Left lobe of liver (tissue), 2 donors: ENCODE results near the gene CYP27C1. TPM values are rescaled to one million over a fixed set of nuclear protein-coding genes. Genes with fewer than 3 reads are reported as not detected.
"Not testable (repeated sequence)": the region's sequence is repeated elsewhere in the genome, so short reads cannot be mapped to it uniquely, and the experiment has no call there.

Experiments
- ATAC-seq: fragments of 200-7000 bp; cut with Tn5 transposase; one replicate; pipeline ENCODE4 v1.9.1; 2020; ENCODE audit warnings: mild to moderate bottlenecking, moderate library complexity
- DNase-seq: peaks from one replicate; pipeline ENCODE4 v3.0.0-alpha.2; 2020; ENCODE audit warnings: low spot score
- total RNA-seq: library from RNA; stranded (reverse); gene quantifications from one replicate; pipeline ENCODE4 v1.2.1, GENCODE V29; 2021
- donor health status: DM: no; HTN: no; CAD: no; lungs with moderate emphysema.
- donor health status: DM: no; HTN: yes; CAD: no.

The CYP27C1 gene, protein sequence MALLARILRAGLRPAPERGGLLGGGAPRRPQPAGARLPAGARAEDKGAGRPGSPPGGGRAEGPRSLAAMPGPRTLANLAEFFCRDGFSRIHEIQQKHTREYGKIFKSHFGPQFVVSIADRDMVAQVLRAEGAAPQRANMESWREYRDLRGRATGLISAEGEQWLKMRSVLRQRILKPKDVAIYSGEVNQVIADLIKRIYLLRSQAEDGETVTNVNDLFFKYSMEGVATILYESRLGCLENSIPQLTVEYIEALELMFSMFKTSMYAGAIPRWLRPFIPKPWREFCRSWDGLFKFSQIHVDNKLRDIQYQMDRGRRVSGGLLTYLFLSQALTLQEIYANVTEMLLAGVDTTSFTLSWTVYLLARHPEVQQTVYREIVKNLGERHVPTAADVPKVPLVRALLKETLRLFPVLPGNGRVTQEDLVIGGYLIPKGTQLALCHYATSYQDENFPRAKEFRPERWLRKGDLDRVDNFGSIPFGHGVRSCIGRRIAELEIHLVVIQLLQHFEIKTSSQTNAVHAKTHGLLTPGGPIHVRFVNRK
- total RNA-seq, result 0.05 TPM

DNA sequence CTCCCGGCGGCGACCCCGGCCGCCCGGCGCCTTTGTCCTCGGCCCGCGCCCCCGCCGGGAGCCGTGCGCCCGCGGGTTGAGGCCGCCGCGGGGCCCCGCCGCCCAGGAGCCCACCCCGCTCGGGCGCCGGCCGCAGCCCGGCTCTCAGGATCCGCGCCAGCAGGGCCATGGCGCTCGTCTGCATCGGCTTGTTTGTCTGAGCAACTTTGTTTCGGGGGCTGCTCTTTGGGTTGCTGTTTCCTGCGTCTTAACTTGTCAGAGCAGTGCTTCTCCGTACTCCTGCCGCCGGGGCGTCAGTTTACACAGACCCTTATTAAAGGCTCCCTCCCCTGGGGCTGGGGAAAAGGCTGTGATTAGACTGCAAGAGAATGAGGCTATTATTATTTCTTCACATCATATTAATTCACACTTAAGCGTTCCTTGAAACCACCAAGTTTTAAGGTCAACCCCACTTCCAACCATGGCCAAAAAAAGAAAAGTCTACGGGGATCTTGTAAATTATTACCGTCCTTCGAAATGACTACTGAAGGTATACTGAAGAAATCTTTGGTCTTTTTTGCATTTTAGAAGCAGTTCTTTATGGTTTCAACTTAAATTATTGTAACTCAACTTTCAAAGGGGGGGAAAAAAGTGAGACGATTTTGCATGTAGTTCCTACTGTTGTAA, at the start of gene CYP27C1:
CYP27C1 (minus strand) TSS at position 198 of the 666 bp plus-strand sequence; CDS start at position 169, 29 bp downstream.
- ATAC-seq (peak; percentile 38), DNase-seq (no peak)

DNA sequence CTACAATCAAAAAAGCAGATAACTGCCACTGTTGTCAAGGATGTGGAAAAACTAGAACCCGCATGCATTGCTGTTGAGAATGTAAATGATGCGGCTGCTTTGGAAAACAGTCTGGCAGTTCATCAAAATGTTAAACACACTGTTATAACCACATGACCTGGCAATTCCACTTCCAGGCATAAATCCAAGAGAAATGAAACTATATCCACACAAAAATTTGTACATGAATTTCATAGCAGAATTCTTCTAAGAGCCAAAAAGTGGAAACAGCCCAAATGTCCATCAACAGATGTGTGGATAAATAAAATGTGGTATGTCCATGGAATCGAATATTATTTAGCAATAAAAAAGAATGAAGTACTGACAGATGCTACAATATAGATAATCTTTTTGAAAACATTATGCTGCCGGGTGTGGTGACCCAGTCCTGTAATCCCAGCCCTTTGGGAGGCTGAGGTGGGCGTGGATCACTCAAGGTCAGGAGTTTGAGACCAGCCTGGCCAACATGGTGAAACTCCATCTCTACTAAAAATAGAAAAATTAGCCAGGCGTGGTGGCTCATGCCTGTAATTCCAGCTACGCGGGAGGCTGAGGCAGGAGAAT, 41.8 kb upstream of the CYP27C1 start:
- no peak for DNase-seq

DNA sequence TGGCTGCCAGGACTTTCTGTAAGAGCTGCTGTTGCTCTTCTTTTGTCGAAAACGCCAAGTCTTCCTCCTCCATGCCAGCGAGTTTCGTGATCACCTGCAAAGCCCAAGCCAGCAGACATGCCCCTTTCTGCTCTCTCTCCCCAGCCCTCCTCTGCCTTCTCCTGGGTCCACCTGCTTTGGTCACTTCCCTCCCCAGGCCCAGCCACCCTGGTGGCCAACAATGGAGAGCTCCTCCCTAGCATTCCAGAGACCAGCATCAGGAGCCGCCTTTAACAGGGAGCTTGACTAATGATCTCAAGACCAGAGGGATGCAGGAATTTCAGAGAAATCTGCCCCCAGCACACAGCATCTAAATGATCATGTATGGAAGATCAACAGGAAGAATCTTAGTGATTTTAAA, 39.3 kb upstream of the CYP27C1 start:
- no peak for ATAC-seq
- no peak for DNase-seq

More for the DNA sequence above, 41.8 kb upstream of the CYP27C1 start:
- ATAC-seq, result no peak

DNA sequence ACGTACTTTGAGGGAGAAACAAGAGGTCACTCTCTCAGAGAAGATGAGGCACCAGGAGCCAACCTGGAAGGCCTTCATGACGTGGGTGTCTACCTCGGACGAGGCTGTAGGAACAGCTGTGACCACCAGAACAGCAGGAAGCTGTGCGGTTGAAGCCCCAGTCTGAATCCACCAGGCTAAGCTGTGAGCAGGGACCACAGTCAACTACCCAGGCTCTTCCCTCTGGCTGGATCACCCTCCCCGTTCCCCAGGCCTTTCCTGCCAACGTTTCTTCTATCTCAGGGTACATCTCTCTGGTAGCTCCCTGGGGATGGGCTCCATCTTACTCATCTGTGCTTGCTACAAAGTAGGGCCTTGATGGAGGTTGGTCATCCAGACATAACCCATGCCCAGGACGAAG, 36.8 kb upstream of the CYP27C1 start:
- ATAC-seq (no peak), DNase-seq (no peak)

DNA sequence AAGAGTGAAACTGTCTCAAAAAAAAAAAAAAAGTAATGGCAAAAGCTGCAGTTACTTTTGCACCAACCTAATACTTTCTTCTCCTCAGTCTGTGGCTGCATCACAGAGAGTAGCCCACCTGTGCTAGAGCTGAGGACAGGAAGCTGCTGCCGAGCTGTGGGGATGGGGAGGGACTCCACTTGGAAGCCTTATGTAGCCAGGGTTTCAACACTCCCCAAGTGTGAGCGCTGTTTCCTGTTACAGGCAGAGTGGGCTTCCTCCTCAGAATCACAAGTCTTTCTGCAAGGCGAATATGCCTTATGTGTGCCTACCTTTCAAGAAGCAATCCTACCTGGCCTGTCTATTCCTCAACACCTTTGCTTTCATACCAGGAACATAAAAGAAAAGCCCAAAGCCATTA, 36.3 kb upstream of the CYP27C1 start:
- no peak for DNase-seq
- ATAC-seq, result no peak

DNA sequence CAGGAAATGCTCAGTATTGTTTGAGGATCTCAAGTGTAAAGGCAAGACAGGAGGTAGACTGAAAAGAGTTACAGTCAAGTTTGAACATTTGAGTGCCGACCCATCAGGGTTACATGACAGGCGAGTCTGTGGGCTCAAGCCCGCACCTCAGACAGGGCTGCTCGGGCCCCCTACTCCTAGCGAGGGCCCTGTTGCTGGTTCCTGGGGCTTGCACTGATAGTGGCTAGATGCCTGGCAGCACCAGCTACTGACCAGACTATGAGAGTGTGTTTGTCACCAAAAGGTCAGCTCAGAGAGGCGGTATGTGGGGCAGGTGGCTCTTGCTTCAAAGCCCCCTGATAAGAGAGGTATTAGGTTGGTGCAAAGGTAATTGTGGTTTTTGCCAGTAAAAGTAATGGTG, 35.6 kb upstream of the CYP27C1 start:
- ATAC-seq (no peak), DNase-seq (no peak)

DNA sequence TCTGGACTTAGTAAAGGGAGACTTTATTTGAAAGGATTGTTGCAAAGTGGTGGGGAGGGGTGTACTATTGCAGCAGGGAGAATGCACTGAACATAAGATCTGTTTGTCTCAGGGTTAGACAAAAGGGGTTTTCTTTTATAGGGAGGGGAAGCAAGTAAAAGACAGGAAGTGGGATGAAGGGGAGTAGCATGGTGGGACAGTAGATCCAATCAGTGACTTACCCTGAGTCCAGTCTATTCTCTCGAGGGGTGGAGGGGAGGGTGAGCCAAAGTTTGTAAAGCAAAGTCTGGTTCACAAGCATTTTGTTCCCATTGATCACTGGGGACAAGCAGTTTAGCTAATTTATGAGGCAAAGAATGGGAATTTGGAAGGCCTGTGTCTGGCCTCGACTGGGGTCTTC, 35.0 kb upstream of the CYP27C1 start:
- ATAC-seq, result no peak
- no peak for DNase-seq

DNA sequence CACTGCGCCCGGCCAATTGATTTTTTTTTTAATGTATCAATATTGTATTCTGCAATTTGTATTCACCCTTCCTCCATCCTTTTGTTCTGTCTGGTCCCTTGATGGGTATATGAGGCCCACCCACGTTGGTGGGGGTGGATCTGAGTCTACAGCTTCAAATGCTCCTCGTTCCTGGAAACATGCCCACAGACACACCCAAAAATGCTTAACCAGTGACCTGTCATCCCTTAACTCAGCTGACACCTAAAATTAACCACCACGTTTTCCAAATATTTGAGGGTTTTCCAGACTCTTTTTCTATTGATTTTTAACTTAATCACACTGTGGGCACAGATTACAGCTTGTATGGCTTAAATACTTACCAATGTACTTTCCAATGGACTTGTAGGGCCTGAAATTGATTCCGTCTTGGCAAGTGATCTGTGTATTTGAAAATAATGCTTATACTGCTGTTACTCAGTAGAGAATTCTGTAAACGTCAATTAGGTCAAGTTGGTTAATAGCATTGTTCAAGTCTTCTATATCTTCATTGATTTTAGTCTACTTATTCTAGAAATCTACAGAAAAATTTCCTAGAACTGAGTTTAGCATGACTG, 34.4 kb upstream of the CYP27C1 start:
- no peak for ATAC-seq

DNA sequence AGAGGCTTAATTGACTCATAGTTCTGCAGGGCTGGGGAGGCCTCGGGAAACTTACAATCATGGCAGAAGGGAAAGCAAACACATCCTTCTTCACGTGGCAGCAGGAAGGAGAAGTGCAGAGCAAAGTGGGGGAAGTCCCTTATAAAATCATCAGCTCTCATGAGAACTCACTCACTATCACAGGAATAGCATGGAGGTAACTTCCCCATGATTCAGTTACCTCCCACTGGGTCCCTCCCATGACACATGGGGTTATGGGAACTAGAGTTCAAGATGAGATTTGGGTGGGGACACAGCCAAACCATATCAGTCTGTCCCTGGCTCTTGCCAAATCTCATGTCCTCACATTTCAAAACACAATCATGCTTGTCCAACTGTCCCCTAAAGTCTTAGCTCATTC, 21.1 kb upstream of the CYP27C1 start:
- peak; percentile 48 for ATAC-seq
- not testable (repeated sequence) for DNase-seq

More for the DNA sequence above, 34.4 kb upstream of the CYP27C1 start:
- no peak for DNase-seq

DNA sequence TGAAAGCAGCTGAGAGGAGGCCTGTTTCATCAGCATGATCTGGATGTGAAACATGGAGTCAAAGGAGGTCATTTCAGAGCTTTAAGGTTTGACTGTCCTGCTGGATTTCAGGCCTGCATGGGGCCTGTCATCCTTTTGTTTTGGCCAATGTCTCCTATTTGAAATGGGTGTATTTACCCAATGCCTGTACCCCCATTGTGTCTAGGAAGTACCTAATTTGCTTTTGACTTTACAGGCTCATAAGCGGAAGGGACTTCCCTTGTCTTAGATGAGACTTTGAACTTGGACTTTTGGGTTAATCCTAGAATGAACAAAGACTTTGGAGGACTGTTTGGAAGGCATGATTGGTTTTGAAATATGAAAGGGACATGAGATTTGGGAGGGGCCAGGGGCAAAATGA, 19.3 kb upstream of the CYP27C1 start:
- no peak for ATAC-seq
- DNase-seq, result no peak

DNA sequence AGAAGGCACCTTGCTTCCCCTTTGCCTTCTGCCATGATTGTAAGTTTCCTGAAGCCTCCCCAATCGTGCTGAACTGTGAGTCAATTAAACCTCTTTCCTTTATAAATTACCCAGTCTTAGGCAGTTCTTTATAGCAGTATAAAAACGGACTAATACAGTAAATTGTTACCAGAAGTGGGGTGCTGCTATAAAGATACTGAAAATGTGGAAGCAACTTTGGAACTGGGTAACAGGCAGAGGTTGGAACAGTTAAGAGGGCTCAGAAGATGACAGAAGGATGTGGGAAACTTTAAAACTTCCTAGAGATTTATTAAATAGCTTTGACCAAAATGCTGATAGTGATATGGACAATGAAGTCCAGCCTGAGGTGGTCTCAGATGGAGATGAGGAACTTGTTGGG, 17.7 kb upstream of the CYP27C1 start:
- not testable (repeated sequence) for ATAC-seq, DNase-seq

DNA sequence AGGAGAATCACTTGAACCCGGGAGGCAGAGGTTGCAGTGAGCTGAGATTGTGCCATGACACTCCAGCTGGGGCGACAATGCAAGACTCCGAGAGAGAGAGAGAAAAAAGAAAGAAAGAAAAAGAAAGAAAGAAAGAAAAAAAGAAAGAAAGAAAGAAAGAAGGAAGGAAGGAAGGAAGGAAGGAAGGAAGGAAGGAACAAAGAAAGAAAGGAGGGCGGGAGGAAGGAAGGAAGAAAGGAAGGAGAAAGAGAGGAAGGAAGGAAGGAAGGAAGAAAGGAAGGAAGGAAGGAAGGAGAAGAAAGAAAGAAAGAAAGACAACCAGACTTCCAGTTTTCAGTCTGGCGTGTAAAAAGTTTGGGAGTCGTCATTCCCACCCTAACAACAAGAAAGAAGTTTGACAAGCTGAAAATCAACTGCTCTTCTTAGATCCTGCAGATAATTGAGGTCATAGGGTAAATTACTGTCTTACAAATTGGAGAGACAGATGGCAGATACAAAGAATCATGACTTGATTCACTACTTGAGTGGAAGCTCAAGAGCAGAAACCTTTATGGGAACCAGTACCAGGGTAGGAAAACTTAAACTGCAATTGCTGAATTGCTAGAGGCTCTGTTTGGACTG, 15.1 kb upstream of the CYP27C1 start:
- DNase-seq (no peak), ATAC-seq (no peak)

DNA sequence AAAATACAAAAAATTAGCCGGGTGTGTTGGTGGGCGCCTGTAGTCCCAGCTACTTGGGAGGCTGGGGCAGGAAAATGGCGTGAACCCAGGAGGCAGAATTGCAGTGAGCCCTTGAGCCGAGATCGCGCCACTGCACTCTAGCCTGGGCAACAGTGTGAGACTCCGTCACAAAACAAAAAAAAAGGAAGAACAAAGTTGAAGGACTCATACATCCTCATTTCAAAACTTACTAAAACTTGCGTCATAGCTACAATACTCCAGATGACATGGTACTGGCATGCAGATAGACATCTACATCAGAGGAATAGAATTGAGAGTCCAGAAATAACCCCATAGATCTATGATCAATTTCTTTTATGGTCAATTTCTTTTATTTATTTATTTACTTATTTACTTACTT, 13.6 kb upstream of the CYP27C1 start:
- no peak for ATAC-seq

DNA sequence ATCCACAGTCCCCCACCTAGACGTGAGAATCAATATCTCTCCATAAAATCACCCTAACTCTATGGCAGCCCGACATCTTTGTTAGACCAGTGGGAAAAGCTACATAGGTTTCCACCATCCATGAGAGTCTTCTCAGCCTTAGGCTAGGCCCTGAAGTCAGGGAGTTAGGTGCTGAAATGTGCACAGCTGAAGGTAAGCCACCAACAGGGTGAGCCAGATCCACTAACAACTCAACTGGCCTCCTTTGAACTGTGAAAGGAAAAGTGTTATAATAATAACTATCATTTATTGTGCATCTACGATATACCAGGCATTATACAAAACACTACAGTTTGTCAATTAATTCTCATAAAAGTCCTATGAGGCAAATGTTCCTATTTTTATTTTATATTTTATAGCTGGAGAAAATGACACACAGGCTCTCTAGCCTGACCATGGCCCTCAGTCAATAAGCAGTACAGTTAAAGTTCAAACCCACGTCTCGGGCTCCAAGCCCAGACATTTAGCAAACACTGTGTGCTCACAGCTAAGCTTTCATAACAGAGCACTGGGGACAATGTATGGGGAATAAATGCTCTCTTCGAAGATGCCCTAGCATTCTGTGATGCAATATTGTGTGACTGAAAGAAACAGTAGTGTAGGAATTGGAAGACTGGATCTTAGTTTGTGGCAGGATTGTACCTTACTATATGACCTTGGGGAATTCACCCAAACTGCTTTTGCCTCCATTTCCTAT, 11.2 kb upstream of the CYP27C1 start:
- DNase-seq (peak; percentile 84), ATAC-seq (peak; percentile 95)

More for the DNA sequence above, 13.6 kb upstream of the CYP27C1 start:
- DNase-seq, result no peak

DNA sequence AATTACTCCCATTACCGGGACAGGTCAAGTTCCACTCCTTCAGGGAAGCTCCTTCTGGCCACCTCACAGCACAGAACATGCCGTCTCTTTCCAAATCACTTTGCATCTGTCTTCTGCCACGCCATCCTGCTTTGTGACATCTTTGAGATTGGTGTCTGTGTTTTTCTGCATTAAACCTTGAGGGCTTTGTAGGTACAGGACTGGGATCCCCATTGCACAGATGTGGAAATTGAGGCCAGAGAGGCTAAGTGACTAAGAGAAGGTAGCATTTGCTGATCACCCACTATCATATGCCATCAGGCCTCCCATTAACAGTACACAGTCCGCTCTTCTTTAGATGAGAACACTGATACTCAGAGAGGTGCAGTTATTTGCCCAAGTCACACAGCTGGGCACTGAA, 9.5 kb upstream of the CYP27C1 start:
- no peak for ATAC-seq
- no peak for DNase-seq

DNA sequence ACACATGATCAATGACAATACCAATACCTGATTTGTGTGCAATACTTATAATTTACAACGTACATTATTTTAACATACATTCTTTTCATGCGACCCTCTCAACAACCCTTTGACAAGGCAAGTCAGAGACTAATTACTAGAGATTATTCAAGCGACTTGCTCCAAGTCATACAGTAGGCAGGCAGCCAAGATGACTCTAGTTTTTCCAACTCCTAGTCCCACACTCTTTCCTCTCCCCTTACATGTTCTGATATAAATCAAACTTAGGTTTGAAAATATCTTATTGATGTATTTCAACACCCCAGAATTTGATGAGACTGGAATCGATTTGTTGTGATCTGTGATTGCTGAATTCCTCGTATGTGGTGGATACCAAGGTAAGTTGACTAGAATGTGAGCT, 8.0 kb upstream of the CYP27C1 start:
- DNase-seq (no peak), ATAC-seq (no peak)

DNA sequence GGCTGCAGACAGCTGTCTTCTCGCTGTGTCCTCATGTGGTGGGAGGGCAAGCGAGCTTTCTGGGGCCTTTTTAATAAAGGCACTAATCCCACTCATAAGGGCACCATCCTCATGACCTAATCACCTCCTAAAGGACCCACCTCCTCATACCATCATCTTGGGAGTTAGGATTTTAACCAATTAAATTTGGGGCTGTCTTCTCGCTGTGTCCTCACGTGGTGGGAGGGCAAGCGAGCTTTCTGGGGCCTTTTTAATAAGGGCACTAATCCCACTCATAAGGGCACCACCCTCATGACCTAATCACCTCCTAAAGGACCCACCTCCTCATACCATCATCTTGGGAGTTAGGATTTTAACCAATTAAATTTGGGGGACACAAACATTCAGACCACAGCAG, 7.2 kb upstream of the CYP27C1 start:
- not testable (repeated sequence) for ATAC-seq, DNase-seq

DNA sequence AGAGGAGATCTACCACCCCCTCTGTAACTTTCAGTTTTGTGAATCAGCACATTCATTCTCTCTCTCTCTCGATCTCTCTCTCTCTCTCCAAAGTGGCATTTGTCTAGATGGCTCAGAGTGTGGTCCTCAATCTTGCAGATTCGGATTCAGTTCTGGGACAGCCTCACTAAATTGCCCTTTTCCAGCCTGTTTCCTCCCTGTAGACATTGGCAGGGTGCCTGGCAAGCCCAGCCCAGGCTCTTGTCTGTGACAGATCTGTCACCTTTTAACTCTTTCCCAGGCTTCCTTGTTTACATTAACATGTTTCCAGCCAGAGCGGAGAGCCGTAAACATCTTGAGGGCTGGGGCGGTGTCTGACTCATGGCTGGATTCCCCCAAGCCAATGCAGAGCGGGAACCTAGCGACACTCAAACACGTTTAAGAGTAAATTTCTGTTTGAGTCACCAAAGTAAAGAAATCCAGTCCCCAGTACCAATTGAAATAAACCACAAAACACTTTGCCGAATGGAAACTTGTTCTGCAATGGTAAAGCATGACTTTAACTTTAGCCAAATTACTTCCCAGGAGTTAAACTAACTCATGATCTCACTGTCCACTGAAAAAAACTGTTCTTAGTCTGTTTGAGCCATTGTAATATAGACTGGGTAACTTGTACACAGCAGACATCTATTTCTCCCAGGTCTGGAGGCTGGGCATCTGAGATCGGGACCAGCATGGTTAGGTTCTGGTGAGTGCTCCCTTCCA, 6.6 kb upstream of the CYP27C1 start:
- peak; percentile 81 for ATAC-seq
- DNase-seq, result peak; percentile 80

DNA sequence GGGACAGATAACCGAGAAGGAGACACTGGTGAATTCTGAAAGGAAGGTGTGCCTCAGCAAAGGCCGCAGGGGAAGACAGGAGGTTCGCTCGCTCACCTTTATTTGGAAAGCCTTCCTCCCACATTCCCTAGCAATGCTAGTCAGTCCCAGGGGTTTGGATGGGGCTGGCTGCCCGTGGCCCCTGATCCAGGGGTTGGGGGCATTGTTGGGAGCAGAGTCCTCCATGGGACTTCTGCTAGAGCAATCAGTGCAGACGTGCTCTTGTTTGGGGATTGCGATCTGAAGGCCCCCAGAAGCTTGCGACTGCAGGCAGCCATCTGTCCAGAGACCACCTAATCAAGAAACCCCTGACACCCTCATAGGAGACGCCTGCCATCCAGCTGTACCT, 6.0 kb upstream of the CYP27C1 start:
- DNase-seq, result no peak
- ATAC-seq, result no peak
